ENCODE measurements around the gene TCAIM.

GRCh38 chr3:44321335-44321734, 17.2 kb upstream of the TCAIM start:
- TF ChIP-seq, protein P1, sequence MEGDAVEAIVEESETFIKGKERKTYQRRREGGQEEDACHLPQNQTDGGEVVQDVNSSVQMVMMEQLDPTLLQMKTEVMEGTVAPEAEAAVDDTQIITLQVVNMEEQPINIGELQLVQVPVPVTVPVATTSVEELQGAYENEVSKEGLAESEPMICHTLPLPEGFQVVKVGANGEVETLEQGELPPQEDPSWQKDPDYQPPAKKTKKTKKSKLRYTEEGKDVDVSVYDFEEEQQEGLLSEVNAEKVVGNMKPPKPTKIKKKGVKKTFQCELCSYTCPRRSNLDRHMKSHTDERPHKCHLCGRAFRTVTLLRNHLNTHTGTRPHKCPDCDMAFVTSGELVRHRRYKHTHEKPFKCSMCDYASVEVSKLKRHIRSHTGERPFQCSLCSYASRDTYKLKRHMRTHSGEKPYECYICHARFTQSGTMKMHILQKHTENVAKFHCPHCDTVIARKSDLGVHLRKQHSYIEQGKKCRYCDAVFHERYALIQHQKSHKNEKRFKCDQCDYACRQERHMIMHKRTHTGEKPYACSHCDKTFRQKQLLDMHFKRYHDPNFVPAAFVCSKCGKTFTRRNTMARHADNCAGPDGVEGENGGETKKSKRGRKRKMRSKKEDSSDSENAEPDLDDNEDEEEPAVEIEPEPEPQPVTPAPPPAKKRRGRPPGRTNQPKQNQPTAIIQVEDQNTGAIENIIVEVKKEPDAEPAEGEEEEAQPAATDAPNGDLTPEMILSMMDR (IDR thresholded peaks at IDR 0.05), result no peak
- TF ChIP-seq POLR2A (IDR thresholded peaks at IDR 0.05), result no peak
